ENCODE results near the gene AKR1C4. TPM values are rescaled to one million over a fixed set of nuclear protein-coding genes. Genes with fewer than 3 reads are reported as not detected.

Gene AKR1C4
- total and polyA plus RNA-seq, 2 of the 8 experiments (the other 6 are each of a cell fraction or from before 2014, with no cell fraction given) = not detected

GRCh38 chr10:5254488-5254887 is 57.9 kb downstream of the AKR1C4 start:
- Histone ChIP-seq H4K20me1 (replicated peaks in 1 of 2; ENCODE audit: control insufficient read depth in 1 of 2, insufficient read depth in 2 of 2, low read length in 2 of 2) (no peaks in the 10 kb centered on the region), H3K23me2 (ENCODE audit: low read depth, low read length) (no peaks in the 10 kb centered on the region), H4K8ac (ENCODE audit: extremely low read depth, insufficient read depth, low read length) (no peak overlapping the region), H4K5ac (ENCODE audit: insufficient read length, low read depth, low read length) (no peak overlapping the region), H3K79me1 (ENCODE audit: low read depth, low read length) (no peaks in the 10 kb centered on the region), H3K9me3 (ENCODE audit: insufficient read depth in 2 of 2, low read depth in 1 of 2, low read length in 1 of 2) (no peaks in the 10 kb centered on the region), H3K27me3 (replicated peaks in 1 of 4; ENCODE audit: control insufficient read depth in 3 of 4, extremely low read depth in 1 of 4, insufficient read depth in 3 of 4, low read length in 3 of 4) (no peaks in the 10 kb centered on the region), H2BK15ac (ENCODE audit: low read length) (no peak overlapping the region), H3K4me1 (replicated peaks in 1 of 4; ENCODE audit: control insufficient read depth in 3 of 4, insufficient read depth in 4 of 4, low read length in 3 of 4) (no peaks in the 10 kb centered on the region), H3K27ac (ENCODE audit: low read depth, low read length) (no peak overlapping the region), H3K36me3 (ENCODE audit: control insufficient read depth in 2 of 4, insufficient read depth in 4 of 4, low read length in 3 of 4) (no peaks in the 10 kb centered on the region), H3K18ac (ENCODE audit: extremely low read depth, low read length) (no peak overlapping the region), H3K4me2 (ENCODE audit: insufficient read depth in 1 of 2, low read depth in 2 of 2, low read length in 2 of 2) (no peak overlapping the region), H3K23ac (ENCODE audit: insufficient read length) (no peak overlapping the region), H3K4me3 (ENCODE audit: extremely low read depth in 1 of 4, insufficient read depth in 2 of 4, low read depth in 3 of 4, low read length in 4 of 4) (no peak overlapping the region), H2BK120ac (replicated peaks; ENCODE audit: low read depth, low read length) (no peak overlapping the region), H4K91ac (replicated peaks; ENCODE audit: insufficient read length, low read length) (no peak overlapping the region), H2AK5ac (ENCODE audit: low read depth, low read length) (no peak overlapping the region), H2BK20ac (ENCODE audit: low read length) (no peak overlapping the region), H2BK12ac (ENCODE audit: low read depth, low read length) (no peak overlapping the region), H3K14ac (ENCODE audit: insufficient read length) (no peak overlapping the region), H3K4ac (replicated peaks; ENCODE audit: insufficient read length, low read depth, low read length) (no peak overlapping the region), H2AFZ (ENCODE audit: low read length) (no peak overlapping the region), H3K9ac (replicated peaks in 1 of 4; ENCODE audit: extremely low read depth in 1 of 4, low read depth in 3 of 4, low read length in 3 of 4) (no peak overlapping the region), H2BK5ac (ENCODE audit: low read depth, low read length) (no peak overlapping the region), H3K56ac (replicated peaks; ENCODE audit: insufficient read length, low read depth, low read length) (no peak overlapping the region), H3K79me2 (ENCODE audit: control insufficient read depth in 1 of 2, insufficient read depth in 2 of 2, low read length in 2 of 2) (no peaks in the 10 kb centered on the region)
- no peak for FAIRE-seq
- ChIA-PET POLR2A (ENCODE audit: partially characterized antibody) (no interaction called here), CTCF (ENCODE audit: partially characterized antibody) (no interaction called here)
- WGBS, 2 experiments (ENCODE audit: extremely low coverage in 1 of 2, insufficient coverage in 1 of 2, insufficient read length in 1 of 2, insufficient replicate concordance in 2 of 2, low coverage in 1 of 2, low lambda C conversion rate in 2 of 2, missing lambda C conversion rate in 1 of 2) = 87% methylated on average over 4 of the region's 4 CpGs; no CpG with 5 or more reads in 1 of the 2 experiments
- no peak for DNase-seq (ENCODE audit: low read depth in 1 of 2, low spot score in 2 of 2)
- TF ChIP-seq ZNF274 (IDR thresholded peaks at IDR 0.05; ENCODE audit: borderline replicate concordance, extremely low read depth, low read length) (no peak), RXRA (IDR thresholded peaks at IDR 0.05; ENCODE audit: insufficient read depth, low read depth, low read length) (no peak), HDAC6 (IDR thresholded peaks at IDR 0.05; ENCODE audit: low read depth, low read length) (no peak), JUN (IDR thresholded peaks at IDR 0.05; ENCODE audit: low read depth, low read length) (no peak), SP4 (IDR thresholded peaks at IDR 0.05; ENCODE audit: low read length) (no peak), NRF1 (IDR thresholded peaks at IDR 0.05; ENCODE audit: low read depth, low read length) (no peak)
- TF ChIP-seq, protein P1, sequence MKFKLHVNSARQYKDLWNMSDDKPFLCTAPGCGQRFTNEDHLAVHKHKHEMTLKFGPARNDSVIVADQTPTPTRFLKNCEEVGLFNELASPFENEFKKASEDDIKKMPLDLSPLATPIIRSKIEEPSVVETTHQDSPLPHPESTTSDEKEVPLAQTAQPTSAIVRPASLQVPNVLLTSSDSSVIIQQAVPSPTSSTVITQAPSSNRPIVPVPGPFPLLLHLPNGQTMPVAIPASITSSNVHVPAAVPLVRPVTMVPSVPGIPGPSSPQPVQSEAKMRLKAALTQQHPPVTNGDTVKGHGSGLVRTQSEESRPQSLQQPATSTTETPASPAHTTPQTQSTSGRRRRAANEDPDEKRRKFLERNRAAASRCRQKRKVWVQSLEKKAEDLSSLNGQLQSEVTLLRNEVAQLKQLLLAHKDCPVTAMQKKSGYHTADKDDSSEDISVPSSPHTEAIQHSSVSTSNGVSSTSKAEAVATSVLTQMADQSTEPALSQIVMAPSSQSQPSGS (IDR thresholded peaks at IDR 0.05; ENCODE audit: low read length) = no peak

Data from H1 (cell line).